HG03558 (cell line): ENCODE data around the gene S1PR1.

Experiments
- ATAC-seq: cut with Tn5 transposase; IDR thresholded peaks from one replicate; pipeline ENCODE4 v1.9.1; 2021; ENCODE audit warnings: moderate number of reproducible peaks; ENCODE audit not compliant: unreplicated experiment; ENCODE audit errors: extremely low read depth

The S1PR1 gene

DNA sequence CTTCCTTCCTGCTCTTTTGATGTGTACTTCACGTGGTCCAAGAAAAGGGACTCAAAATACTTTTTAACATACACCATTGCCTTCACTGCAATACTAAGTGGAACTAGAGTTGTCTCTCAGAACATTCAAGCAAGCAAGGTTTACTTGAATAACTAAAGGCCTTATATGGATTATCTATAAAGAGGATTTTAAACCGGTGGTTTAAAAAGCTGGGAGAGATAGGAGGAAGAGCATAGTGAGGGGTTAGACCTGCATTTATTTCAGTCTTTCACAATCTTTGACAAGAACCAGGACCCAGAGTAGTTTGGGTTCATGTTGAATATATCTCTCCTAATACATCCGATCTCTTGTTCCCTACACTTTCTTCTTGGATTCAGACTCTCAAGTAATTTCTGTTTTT, 6.9 kb downstream of the S1PR1 start:
- ATAC-seq = no peak

DNA sequence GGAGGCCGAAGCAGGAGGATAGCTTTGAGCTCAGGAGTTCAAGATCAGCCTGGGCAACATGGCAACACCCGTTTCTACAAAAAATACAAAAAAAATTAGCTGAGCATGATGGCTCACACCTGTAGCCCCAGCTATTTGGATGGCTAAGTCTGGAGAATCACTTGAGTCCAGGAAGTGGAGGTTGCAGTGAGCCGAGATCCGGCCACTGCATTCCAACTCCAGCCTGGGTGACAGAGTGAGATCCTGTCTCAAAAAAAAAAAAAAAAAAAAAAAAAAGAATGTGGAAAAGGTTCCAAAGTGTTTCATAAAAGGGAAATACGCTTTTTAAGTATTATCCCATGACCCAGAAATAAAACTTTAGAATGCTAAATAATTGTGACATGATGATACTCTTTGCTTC, 8.0 kb downstream of the S1PR1 start:
- no peak for ATAC-seq

- no peak for ATAC-seq
Observed at GRCh38 chr1:101245246-101245927, 8.6 kb downstream of the S1PR1 start.

GRCh38 chr1:101247404-101248287, 10.8 kb downstream of the S1PR1 start:
- peak; percentile 84 for ATAC-seq

GRCh38 chr1:101250222-101250621, 13.4 kb downstream of the S1PR1 start:
- ATAC-seq = no peak

GRCh38 chr1:101250656-101251272, 13.9 kb downstream of the S1PR1 start:
- ATAC-seq = no peak

DNA sequence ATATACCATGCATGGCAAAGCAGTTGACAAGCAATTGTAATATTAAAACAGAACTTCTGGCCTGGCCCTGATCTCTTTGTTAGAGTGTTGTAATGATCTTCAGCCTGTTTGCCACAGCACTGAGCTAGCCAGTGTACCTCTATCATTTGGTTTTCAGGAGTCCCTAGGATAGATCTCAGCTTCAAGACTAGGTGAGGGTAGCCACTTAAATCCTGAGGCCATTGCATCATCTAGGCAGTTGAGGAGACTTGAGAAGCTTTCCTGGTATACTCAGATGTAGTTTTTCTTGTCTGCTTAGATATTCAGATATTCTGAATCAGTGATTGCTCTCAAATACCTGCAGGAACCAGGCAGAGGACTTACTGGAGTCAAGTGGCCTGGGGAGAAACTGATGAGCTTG, 14.7 kb downstream of the S1PR1 start:
- ATAC-seq = no peak

GRCh38 chr1:101253976-101254674, 17.3 kb downstream of the S1PR1 start:
- ATAC-seq = no peak

- peak; percentile 46 for ATAC-seq
Observed at GRCh38 chr1:101257500-101258325, 20.9 kb downstream of the S1PR1 start.

DNA sequence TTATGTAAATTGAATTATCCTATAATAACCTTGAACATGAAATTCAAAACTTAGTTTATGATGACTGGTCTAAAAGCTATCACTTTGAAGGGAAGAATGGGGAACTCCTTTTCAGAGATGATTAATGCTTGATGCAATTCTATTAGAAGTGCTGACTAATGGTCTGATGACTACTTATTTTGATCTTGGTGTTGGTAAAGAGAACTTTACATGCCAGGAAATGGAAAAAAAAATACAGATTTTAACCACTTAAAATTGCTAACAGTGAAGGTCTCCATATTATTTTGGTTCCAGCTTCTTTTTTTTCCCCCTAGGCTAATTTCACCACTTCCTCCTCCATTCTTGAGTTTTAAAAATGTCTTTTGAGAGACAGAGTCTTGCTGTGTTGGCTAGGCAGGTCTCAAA, 22.9 kb downstream of the S1PR1 start:
- no peak for ATAC-seq

GRCh38 chr1:101260556-101261350, 23.9 kb downstream of the S1PR1 start:
- ATAC-seq = no peak

- no peak for ATAC-seq
Observed at GRCh38 chr1:101261623-101262022, 24.8 kb downstream of the S1PR1 start.

GRCh38 chr1:101262060-101262459, 25.2 kb downstream of the S1PR1 start:
- no peak for ATAC-seq

- ATAC-seq = no peak
Observed at GRCh38 chr1:101262630-101263348, 26.0 kb downstream of the S1PR1 start.

DNA sequence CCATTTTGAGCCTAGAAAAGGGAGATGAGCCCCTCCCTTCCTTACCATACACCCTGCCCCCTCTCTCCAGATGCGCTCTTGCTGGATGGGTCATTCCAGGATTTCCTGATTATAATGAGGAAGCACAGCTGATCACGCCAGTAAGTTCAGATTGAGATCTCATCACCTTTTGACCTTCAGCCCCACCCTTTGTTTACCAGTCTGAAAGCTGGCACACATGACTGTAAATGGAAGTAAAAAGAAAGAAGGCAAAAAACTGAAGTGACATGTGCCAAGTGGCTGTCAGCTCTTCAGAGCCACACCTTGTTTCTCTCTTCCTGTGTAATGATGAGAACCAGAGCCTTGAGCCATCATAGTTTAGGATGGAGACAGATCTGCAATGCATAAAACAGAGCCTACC, 27.9 kb downstream of the S1PR1 start:
- ATAC-seq = no peak

DNA sequence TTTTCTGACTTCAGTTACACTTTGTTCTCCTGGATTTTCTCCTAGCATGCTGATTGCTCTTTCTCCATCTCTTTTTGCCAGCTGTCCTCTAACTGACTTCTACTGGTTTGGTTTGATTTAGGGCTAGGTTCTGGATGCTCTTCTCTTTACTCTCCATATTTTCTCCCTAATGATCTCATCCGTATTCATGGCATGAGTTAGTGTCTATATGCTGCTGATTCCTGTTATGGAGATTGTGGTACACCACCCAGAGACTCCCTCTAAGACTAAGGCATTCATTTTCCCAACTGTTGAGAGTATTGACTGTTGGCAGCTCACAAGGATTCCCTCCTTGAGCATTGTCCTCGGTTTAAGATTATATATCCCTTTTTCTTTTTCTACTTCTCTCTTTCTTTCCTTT, 28.9 kb downstream of the S1PR1 start:
- no peak for ATAC-seq

GRCh38 chr1:101267082-101267481, 30.3 kb downstream of the S1PR1 start:
- ATAC-seq = no peak

DNA sequence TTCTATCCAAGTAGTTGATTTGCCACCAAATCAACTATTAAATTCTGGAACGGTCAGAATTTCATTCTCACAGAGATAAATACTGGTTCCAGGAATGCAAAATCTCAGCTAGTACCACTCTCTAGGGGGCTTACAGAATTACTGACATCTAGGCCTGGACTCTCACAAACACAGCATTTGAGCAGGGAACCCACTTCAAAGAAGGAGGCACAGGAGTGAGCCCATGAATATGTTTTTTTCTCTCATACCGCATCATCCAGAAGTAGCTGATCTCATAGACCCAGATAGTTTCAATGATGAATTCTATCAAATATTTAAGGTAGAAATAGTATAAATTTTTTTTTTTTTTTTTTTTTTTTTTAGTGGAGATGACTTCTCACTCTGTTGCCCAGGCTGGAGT, 32.1 kb downstream of the S1PR1 start:
- no peak for ATAC-seq
